Keratinocyte (primary cell): ENCODE data around the gene ANTXR2.

Experiments
- CTCF ChIP-seq, 3 experiments: IDR thresholded peaks in 1 of 3; conservative IDR thresholded peaks in 1 of 3; optimal IDR thresholded peaks in 1 of 3; 2 replicates in 2 of 3; 3 replicates in 1 of 3; pipeline versions ENCODE3 to v1.5.1; 2011; ENCODE audit warnings: low read length in 3 of 3, mild to moderate bottlenecking in 3 of 3, moderate library complexity in 2 of 3, control low read depth in 1 of 3, inconsistent platforms in 1 of 3; ENCODE audit not compliant: insufficient read depth in 2 of 3; ENCODE audit errors: extremely low read depth in 1 of 3
- EZH2 ChIP-seq: IDR thresholded peaks from one replicate; pipeline ENCODE4 v1.6.1; 2012; ENCODE audit warnings: inconsistent platforms, mild to moderate bottlenecking, low read length, moderate library complexity

- TF ChIP-seq CTCF (optimal IDR thresholded peaks at IDR 0.05 in 1 of 3, IDR thresholded peaks at IDR 0.05 in 1 of 3, conservative IDR thresholded peaks at IDR 0.05 in 1 of 3; ENCODE audit: extremely low read depth in 1 of 3, insufficient read depth in 2 of 3, low read length in 3 of 3): no peak
- TF ChIP-seq EZH2: no peak
Observed at GRCh38 chr4:80115368-80116181, 42.5 kb upstream of the ANTXR2 start.
